HTERT RPE-1 (cell line): Measurements from ENCODE around the gene CPED1.

ENCODE experiments used
- in situ Hi-C: fragments of 300-500 bp; cut with MboI; formaldehyde crosslinking; loops from 4 replicates; pipeline ENCODE4 v1.14.3; 2020; ENCODE audit warnings: low sequenced_read_pairs

The CPED1 gene

DNA sequence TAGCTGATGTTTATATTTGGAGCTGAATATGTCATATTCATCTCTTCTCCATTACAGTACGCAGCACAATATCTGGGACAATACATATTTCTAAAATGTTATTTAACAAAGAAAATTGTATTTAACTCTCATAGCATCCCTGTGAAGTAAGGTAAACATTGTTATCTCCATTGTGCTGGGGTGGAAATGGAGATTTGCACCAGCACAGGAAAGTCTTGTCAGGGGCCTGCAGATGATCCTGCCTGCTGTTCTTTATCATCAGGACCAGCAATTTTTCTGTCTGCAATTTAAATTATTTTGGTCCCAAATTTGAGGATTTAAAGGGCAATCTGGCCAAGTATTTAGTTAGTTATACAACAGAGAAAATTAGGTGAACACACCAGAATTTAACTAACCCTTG is 144.4 kb downstream of the CPED1 start:
- in situ Hi-C loops = no loop called here

- in situ Hi-C loops = no loop called here
These were observed 144.9 kb downstream of the CPED1 start for GRCh38 chr7:121133444-121133843.

DNA sequence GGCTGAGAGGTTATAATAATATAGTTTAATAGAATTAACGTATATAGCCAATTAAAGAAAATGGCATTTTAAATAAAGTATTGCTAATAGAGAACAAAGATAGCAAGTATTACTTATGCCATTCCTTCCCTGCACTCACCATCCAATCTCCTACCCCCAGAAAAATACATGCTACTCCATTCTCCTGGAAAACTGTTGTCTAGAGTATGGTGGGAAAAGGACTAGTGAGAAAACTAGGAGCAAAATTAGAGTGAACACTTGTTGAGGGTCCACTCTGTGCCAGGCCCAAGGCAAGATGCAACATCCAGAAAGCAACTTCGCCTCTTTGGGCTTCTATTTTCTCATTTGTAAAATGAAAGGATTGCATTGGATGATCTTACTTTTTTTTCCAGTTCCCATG is 149.1 kb downstream of the CPED1 start:
- in situ Hi-C loops = no loop called here

GRCh38 chr7:121138262-121138933 is 149.9 kb downstream of the CPED1 start:
- in situ Hi-C loops = no loop called here

DNA sequence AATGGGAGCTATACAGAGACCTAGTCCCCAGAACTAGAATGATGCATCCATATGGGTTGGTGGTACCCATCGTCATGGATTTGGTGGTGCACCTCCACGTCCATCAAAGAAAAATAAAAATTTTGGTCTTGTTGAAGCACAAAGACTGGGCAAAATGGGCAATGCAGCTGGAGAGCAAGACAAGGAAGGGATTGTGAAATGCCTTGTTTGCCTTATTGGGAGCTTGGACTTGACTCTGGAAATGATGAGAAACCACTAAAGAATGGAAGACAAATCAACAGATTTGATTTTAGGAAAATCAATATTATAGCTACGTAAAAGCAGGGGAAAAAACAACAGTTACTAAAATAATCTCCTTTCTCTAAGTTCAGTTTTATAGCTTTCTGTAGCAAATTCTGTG is 150.9 kb downstream of the CPED1 start:
- in situ Hi-C loops = no loop called here

GRCh38 chr7:121140790-121141189 is 152.3 kb downstream of the CPED1 start:
- in situ Hi-C loops = no loop called here

GRCh38 chr7:121151774-121152221 is 163.3 kb downstream of the CPED1 start:
- in situ Hi-C loops = no loop called here

DNA sequence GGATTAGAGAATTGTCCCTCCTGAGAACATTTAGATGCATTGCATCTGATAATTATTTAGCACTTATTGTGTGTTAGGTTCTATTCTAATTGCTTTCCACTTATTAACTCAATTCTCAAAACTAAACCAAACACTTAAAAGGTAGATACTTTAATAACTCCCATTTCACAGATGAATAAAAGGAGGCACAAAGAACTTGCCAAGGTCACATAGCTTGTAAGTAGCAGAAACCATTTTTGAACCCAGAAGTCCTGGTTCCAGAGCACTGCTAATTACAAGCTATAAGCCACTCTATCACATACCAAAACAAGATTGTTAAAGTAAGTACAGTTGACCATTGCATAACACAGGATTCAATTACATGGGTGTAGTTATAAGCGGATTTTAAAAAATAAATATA is 164.9 kb downstream of the CPED1 start:
- in situ Hi-C loops = no loop called here

DNA sequence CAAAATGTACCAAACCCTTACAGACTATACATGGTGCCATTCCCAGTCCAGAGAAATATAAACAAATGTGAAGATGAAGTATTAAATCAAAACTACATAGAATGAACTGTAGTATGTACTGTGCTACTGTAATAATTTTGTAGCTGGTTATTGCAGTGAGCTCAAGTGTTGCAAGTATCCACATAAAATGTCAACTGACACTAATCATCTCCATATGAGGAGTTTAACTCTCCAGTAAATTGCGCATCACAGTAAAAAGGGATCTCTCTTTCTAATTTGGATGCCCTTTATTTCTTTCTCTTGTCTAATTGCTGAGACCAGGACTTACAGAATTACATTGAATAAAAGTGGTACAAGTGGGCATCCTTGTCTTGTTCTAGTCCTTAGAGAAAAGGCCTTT is 165.5 kb downstream of the CPED1 start:
- in situ Hi-C loops = no loop called here

DNA sequence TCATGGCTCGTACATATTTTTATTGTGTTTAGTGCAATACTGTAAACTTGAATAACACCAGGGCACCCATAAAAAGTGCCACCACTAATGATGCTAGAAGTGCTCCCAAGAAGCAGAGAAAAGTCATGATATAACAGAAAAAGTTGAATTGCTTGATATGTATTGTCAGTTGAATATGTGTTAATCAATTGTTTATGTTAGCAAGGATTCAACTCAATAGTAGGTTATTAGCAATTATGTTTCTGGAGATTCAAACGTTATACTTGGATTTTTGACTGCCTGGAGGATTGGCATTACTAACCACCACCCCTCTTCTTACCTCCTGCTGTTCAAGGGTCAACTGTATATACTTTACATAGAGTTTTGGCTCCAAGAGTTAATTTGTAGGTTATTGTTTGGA is 168.3 kb downstream of the CPED1 start:
- in situ Hi-C loops = no loop called here

DNA sequence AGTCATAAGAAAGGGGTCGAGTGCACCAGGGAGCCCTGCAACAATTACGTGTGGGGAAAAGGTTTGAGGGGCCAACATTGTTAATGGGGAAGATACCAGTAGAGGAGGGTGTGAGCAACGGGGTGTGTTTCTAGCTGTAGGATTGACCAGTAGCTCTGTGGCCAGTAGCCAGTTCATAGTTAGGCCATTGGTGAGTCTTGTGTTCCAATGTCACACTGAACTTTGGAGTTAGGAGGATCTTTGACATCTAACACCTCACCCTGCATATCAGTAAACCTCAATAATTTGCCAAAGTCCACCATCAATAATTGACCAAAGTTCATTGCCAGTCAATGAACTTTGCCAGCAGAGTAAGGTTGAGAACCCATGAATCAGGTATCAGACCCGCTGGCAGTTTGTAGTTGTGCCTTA is 168.8 kb downstream of the CPED1 start:
- in situ Hi-C loops = no loop called here

DNA sequence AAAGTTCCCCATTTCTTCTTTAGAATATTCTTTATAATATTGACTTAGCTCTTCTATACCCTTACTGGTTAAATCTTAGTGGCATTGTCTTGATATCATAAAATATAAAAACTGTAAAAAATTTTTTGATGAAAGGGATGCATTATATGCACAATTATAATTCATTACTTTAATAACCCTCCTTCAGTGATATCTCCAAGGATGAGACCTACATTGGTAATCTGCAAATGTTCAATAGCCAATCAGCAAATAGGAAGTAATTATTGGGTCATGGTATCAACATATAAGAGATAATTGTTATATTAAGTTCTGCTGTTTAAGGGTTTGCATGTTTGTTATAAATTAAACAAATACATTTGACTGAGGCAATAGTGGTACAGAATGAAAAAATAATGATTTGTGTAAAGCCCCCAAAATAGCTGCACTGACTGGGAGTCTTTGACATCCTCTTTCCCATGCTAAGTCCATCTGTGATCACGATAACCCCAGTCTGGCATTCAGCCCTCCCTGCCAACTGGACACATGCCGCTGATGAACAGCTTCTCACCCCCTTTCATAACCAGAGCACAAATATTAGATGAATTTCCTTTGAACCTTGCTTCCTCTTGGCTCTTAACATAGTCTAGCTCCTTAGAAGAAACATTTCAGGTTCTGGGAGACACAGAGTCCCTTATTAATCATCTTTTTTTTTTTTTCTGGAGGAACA is 169.5 kb downstream of the CPED1 start:
- in situ Hi-C loops = no loop called here

- in situ Hi-C loops = no loop called here
These were observed 170.2 kb downstream of the CPED1 start for GRCh38 chr7:121158665-121159064.

DNA sequence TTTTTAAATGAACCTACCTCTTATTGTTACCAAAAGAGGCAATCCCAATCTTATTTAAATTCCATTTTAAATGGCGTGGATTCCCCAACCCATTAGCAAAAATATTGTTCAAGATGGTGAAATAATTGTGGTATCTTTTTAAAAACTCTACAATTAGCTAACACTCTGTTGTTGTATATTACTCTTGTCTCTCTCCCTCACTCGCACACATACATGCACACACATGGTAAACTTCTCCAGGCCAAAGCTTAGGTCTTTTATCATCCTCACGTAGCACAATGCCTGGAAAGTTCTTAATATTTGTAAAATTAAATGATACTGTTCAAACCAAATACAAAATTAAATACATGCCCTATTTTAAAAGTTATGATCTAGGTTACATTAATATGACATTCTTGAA is 171.0 kb downstream of the CPED1 start:
- in situ Hi-C loops = no loop called here

DNA sequence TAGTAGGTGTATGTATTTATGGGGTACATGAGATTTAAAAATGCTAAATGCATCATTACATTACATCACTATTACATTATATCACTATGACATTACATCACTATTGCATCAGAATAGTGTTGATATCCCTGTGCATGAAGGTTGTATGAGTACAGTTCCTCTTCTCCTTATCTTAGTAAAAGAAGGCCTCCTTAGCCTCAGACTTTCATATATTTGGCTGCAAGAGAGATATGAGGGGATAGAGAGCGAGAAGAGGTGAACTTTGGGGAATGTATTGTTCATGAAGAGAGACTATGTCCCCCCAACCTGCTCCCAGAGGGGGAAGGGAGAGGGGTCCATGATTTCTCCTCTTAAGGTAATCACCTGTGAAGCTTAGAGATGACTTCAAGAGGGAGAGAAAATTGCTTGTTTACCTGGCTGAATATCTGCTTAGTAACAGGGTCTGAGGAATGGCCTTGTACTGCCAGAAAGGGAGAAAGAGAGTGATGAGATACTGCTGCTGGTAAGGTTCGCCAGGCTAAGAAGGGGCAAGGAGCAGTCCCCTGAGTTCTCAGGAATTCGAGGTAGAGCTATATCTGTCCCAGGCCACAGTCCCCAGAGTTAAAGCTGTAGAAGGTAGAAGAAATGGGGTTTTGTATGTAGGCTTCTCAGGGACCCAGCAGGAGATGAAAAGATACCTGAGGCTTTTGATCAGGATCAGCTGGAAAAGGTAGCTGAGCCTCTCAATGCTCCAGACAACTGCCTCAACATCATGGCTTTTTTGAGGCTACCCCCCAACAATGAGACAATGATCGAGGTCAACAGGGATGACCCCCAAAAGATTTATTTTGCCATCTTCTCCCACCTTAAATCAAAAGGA is 171.9 kb downstream of the CPED1 start:
- in situ Hi-C loops = no loop called here

- in situ Hi-C loops = no loop called here
These were observed 175.2 kb downstream of the CPED1 start for GRCh38 chr7:121163699-121164098.

DNA sequence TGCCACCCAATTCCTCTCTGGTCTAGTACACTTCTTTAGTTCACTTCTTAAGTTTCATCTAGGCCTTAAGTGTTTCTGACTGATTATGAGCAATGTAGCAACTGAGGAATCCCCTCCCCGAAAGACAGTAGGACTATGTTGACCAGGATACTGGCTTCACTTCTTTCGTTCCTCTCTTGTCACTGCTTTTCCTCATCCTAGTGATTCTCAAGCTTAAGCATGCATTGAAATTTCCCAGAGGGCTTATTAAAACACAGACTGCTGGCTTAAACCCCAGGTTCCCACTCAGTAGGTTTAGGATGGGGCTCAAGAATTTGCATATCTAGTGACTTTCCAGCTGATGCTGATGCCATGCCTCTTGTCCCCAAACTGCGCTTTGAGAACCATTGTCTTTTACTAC is 175.7 kb downstream of the CPED1 start:
- in situ Hi-C loops = no loop called here

DNA sequence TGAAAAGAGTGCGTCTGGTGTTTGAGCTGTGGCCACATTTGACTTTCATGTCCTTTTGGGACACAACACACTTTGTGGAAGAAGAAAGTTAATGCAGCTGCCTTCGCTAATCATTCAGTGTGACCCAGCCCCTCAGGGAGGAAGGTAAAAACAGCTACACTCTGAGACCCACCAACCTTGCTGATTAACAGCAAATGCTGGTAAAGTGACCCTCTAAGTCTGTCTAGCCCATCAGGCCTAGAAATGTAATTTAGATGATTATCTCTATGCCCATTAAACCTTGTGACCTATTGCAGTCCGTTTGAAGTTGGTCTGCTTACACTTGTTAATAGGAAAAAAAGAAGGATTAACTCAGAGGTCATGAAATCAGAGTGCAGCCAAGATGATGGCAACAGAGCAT is 178.4 kb downstream of the CPED1 start:
- in situ Hi-C loops = no loop called here

GRCh38 chr7:121167971-121168370 is 179.5 kb downstream of the CPED1 start:
- in situ Hi-C loops = no loop called here

DNA sequence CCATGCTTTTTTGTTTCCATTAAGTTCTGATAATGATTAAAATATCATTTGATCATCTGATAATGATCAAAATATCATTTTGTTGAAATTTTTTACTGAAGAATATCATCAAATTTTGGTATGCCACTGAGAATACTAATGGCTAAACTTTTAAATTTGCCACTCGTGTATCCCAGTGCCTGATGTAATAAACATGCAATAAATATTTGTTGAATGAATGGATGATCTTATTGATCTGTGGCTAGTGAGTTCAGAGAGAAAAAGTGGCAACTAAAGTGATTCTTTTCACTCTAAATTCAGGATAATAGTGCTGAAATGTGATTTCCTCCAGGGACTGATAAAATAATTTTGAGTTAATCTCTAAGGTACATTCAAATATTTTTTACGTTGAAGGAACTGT is 181.0 kb downstream of the CPED1 start:
- in situ Hi-C loops = no loop called here

GRCh38 chr7:121172484-121172883 is 184.0 kb downstream of the CPED1 start:
- in situ Hi-C loops = no loop called here

DNA sequence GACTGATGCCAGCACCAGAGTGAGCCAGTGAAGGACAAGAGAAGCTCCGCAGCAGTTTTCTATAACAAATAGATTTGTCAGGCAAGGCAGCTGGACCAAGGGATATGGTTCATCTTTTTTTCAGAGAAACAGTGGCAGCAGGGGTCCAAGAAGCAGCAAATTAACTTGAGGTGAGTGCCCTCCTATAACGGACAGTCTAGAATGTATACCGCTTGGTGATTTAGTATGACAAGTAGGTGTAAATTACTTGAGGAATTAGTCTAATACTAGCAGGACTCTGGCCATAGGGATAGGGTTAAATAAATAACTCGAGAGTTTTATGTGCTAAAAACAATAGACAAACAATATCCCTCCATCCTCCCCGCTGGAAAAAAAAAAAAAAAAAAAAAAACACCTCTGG is 187.3 kb downstream of the CPED1 start:
- in situ Hi-C loops = no loop called here
